Activated naive CD8-positive, alpha-beta T cell treated with anti-CD3 and anti-CD28 coated beads for 36 hours (primary cell): Measurements from ENCODE around the gene RFX3. TPM values are rescaled to one million over a fixed set of nuclear protein-coding genes. Genes with fewer than 3 reads are reported as not detected.

ENCODE experiments used
- DNase-seq: peaks from one replicate; pipeline ENCODE4 v3.0.0; 2021
- H3K27ac Mint-ChIP-seq: one replicate; pipeline ENCODE4 v1.8.0; 2022; ENCODE audit warnings: mild to moderate bottlenecking, moderate library complexity, mixed read lengths
- H3K27me3 Mint-ChIP-seq: one replicate; pipeline ENCODE4 v1.8.0; 2022; ENCODE audit warnings: mild to moderate bottlenecking, mixed read lengths
- H3K36me3 Mint-ChIP-seq: one replicate; pipeline ENCODE4 v1.8.0; 2021; ENCODE audit warnings: mild to moderate bottlenecking, mixed read lengths
- H3K4me1 Mint-ChIP-seq: one replicate; pipeline ENCODE4 v1.8.0; 2021; ENCODE audit warnings: mixed read lengths
- H3K4me3 Mint-ChIP-seq: one replicate; pipeline ENCODE4 v1.8.0; 2022; ENCODE audit warnings: mild to moderate bottlenecking, moderate library complexity, mixed read lengths
- H3K9me3 Mint-ChIP-seq: one replicate; pipeline ENCODE4 v1.8.0; 2022; ENCODE audit warnings: mixed read lengths
- total RNA-seq, 2 experiments: library from RNA; stranded (reverse); gene quantifications; one replicate each; pipeline ENCODE4 v1.2.3, GENCODE V29; 2021

Gene RFX3
- total RNA-seq, 2 experiments from 2014 or later = 10.1 to 10.4 TPM

GRCh38 chr9:3398232-3398648, 127.6 kb downstream of the RFX3 start:
- Mint-ChIP-seq H3K9me3 (peaks cover 3% of the 10 kb centered on the region), H3K36me3 (peaks cover 31% of the 10 kb centered on the region), H3K4me3 (peak overlapping the region; percentile 63), H3K27ac (peak overlapping the region; percentile 95), H3K27me3 (no peaks in the 10 kb centered on the region), H3K4me1 (peaks cover 27% of the 10 kb centered on the region)
- no peak for DNase-seq

DNA sequence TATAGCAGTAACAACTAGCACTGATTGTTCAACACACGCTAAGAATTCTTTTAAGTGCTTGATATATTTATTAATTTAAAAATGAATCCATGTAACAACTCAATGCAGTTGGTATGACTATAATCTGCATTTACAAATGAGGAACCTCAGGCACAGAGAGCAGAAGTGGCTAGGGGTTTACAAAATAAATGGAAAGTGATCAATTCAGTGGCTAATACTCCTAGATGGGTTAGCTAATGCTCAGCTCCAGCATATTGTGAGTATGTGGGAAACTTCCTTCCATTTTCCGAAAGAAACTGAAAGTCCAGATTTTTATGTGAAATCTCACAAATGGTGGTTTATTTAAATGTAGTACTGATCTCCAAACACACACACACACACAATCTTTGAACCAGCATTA, 128.0 kb downstream of the RFX3 start:
- Mint-ChIP-seq H3K4me1 (peaks cover 24% of the 10 kb centered on the region), H3K4me3 (peak overlapping the region; percentile 63)

GRCh38 chr9:3391414-3391813, 134.4 kb downstream of the RFX3 start:
- no peak overlapping the region for H3K4me3 Mint-ChIP-seq
- H3K4me1 Mint-ChIP-seq = peaks cover 31% of the 10 kb centered on the region
- DNase-seq = no peak
- H3K27me3 Mint-ChIP-seq = no peaks in the 10 kb centered on the region
- peaks cover 64% of the 10 kb centered on the region for H3K36me3 Mint-ChIP-seq
- no peak overlapping the region for H3K27ac Mint-ChIP-seq
- peaks cover 27% of the 10 kb centered on the region for H3K9me3 Mint-ChIP-seq

More for the DNA sequence above, 128.0 kb downstream of the RFX3 start:
- H3K27me3 Mint-ChIP-seq = no peaks in the 10 kb centered on the region
- DNase-seq = no peak
- H3K27ac Mint-ChIP-seq = peak overlapping the region; percentile 95
- H3K36me3 Mint-ChIP-seq = peaks cover 31% of the 10 kb centered on the region
- peaks cover 3% of the 10 kb centered on the region for H3K9me3 Mint-ChIP-seq

DNA sequence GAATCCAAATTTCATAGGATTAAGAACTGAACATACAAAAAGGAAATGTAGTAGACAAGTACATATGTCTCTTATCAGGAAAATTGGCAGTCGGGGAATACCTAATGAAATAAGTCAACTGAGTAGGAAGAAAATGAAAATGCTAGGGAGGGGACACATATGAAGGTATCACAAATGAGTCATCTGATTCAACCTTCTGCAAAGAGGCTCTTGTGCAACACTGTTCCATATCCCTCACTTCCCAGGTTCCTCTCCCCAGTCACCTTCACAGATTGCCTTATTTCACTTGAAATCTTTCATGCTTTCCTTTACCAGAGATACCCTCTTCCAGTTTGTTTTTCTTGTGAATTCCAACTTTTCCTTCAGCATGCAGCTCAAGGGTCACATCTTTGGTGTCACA, 139.0 kb downstream of the RFX3 start:
- H3K4me1 Mint-ChIP-seq = peaks cover 48% of the 10 kb centered on the region
- no peaks in the 10 kb centered on the region for H3K27me3 Mint-ChIP-seq
- H3K36me3 Mint-ChIP-seq = peaks cover 64% of the 10 kb centered on the region
- H3K9me3 Mint-ChIP-seq = peaks cover 28% of the 10 kb centered on the region
- DNase-seq = no peak
- peak overlapping the region; percentile 86 for H3K27ac Mint-ChIP-seq
- peak overlapping the region; percentile 6 for H3K4me3 Mint-ChIP-seq

DNA sequence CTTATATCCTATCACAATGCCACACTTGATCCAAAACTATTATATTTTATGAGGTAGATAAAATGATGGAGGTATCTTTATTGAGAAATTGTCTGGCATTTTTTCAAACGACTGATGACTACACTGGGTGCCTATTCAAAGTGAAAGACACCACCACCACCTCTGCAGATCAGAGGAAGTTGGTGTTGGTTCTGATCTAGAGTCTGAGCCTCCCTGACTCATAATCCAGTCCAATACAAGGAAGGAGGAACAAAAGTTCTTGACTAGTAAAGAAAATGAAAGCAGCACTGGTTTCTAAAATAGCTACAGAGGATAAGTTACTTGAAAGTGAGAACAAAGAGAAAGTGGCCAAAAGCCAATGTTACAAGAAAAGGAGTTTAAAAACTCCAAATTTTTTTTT, 139.9 kb downstream of the RFX3 start:
- H3K9me3 Mint-ChIP-seq = peaks cover 26% of the 10 kb centered on the region
- peaks cover 48% of the 10 kb centered on the region for H3K4me1 Mint-ChIP-seq
- H3K4me3 Mint-ChIP-seq = peak overlapping the region; percentile 22
- peak overlapping the region; percentile 74 for H3K27ac Mint-ChIP-seq
- peaks cover 57% of the 10 kb centered on the region for H3K36me3 Mint-ChIP-seq
- peak; percentile 50 for DNase-seq
- no peaks in the 10 kb centered on the region for H3K27me3 Mint-ChIP-seq

- peaks cover 17% of the 10 kb centered on the region for H3K4me1 Mint-ChIP-seq
- H3K4me3 Mint-ChIP-seq = no peak overlapping the region
- peaks cover 18% of the 10 kb centered on the region for H3K36me3 Mint-ChIP-seq
- H3K27ac Mint-ChIP-seq = no peak overlapping the region
- peaks cover 1% of the 10 kb centered on the region for H3K9me3 Mint-ChIP-seq
- no peak for DNase-seq
- no peaks in the 10 kb centered on the region for H3K27me3 Mint-ChIP-seq
Observed at GRCh38 chr9:3371842-3372241, 154.0 kb downstream of the RFX3 start.

DNA sequence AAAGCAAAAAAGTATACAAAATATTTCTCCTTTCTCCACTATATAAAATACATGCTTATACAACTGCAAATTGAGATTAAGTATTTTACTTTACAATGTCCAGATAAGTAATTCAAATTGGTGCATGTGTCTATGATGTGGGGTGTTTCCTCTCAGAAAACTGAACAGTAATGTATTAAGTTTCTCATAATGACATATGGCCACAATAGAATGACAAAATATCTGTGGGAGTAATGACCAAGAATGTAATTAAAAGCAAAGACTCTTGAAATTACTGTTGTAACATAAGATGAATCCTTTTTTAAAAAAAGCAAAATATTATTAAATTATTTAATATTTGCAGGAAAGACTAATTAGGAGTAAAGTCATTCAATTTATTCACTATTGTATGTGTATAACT, 155.1 kb downstream of the RFX3 start:
- Mint-ChIP-seq H3K9me3 (no peaks in the 10 kb centered on the region), H3K27ac (no peak overlapping the region), H3K4me3 (no peak overlapping the region), H3K36me3 (peaks cover 16% of the 10 kb centered on the region), H3K4me1 (peaks cover 20% of the 10 kb centered on the region), H3K27me3 (no peaks in the 10 kb centered on the region)
- no peak for DNase-seq

- H3K36me3 Mint-ChIP-seq = peaks cover 16% of the 10 kb centered on the region
- no peak for DNase-seq
- H3K27ac Mint-ChIP-seq = no peak overlapping the region
- no peaks in the 10 kb centered on the region for H3K27me3 Mint-ChIP-seq
- no peak overlapping the region for H3K4me3 Mint-ChIP-seq
- H3K4me1 Mint-ChIP-seq = peaks cover 20% of the 10 kb centered on the region
- H3K9me3 Mint-ChIP-seq = no peaks in the 10 kb centered on the region
Observed at GRCh38 chr9:3367185-3367584, 158.6 kb downstream of the RFX3 start.

GRCh38 chr9:3361689-3362392, 164.0 kb downstream of the RFX3 start:
- H3K36me3 Mint-ChIP-seq = peaks cover 25% of the 10 kb centered on the region
- no peak overlapping the region for H3K4me3 Mint-ChIP-seq
- H3K27me3 Mint-ChIP-seq = no peaks in the 10 kb centered on the region
- H3K9me3 Mint-ChIP-seq = peaks cover 8% of the 10 kb centered on the region
- no peak for DNase-seq
- H3K27ac Mint-ChIP-seq = no peak overlapping the region
- H3K4me1 Mint-ChIP-seq = peaks cover 11% of the 10 kb centered on the region

DNA sequence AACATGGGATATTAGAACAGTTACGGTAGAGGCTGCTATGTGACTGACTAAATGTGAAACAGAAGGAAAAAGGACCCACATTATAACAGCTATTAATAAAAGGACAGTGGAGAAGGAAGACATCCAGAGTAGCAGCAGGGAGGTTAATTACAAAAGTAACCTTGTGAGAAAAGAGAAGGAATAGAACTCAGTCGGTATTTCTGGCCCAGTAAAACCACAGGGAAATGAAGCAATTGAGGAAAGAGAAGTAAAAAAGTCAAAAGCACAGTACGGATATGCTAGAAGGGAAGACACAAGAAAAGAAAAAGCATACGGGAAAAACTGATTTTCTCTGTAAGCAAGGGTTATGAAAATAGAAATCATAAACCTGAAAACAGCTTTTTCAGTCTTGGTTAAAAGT, 164.7 kb downstream of the RFX3 start:
- Mint-ChIP-seq H3K36me3 (peaks cover 28% of the 10 kb centered on the region), H3K9me3 (peaks cover 8% of the 10 kb centered on the region), H3K27me3 (no peaks in the 10 kb centered on the region), H3K4me3 (no peak overlapping the region), H3K27ac (no peak overlapping the region), H3K4me1 (peaks cover 9% of the 10 kb centered on the region)
- DNase-seq = no peak

GRCh38 chr9:3360245-3360644, 165.6 kb downstream of the RFX3 start:
- H3K27me3 Mint-ChIP-seq = no peaks in the 10 kb centered on the region
- H3K36me3 Mint-ChIP-seq = peaks cover 26% of the 10 kb centered on the region

GRCh38 chr9:3359778-3360177, 166.0 kb downstream of the RFX3 start:
- H3K4me3 Mint-ChIP-seq = no peak overlapping the region
- no peak for DNase-seq
- H3K9me3 Mint-ChIP-seq = peaks cover 8% of the 10 kb centered on the region
- H3K27me3 Mint-ChIP-seq = no peaks in the 10 kb centered on the region
- no peak overlapping the region for H3K27ac Mint-ChIP-seq
- H3K36me3 Mint-ChIP-seq = peaks cover 26% of the 10 kb centered on the region
- peaks cover 7% of the 10 kb centered on the region for H3K4me1 Mint-ChIP-seq

More at GRCh38 chr9:3360245-3360644, 165.6 kb downstream of the RFX3 start:
- Mint-ChIP-seq H3K27ac (no peak overlapping the region), H3K4me1 (peaks cover 7% of the 10 kb centered on the region), H3K4me3 (no peak overlapping the region), H3K9me3 (peaks cover 8% of the 10 kb centered on the region)
- no peak for DNase-seq

DNA sequence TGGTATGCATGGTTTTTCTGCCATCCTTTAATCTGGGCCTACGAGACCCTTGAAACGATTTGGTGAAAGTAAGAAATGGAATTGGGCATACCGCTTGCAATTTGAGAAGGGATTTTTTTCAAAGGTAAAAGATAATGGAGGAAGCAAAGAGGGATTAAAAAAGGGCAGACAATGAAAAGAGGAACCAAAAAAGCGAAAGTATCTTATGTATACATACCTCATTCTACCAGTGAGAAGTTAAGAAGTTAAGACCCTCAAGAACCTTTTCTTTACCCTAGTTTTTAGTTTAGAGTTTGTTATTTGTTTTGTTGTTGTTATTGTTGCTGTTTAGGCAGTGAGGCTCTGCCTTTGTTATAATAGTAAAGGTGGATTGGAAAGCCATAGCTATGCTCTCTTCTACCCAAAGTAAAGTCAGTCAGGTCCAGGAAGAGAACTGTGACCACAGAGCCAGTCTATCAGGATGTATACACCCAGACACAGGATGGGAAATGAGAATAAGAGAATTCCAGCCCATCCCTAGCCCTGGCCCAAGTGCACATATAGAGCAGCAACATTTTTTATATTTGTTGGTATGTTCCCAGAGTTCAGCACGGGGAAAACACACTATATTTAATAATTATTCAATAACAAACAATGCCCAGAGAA, 166.6 kb downstream of the RFX3 start:
- H3K4me1 Mint-ChIP-seq = peaks cover 7% of the 10 kb centered on the region
- peaks cover 27% of the 10 kb centered on the region for H3K36me3 Mint-ChIP-seq
- no peak overlapping the region for H3K27ac Mint-ChIP-seq
- peaks cover 12% of the 10 kb centered on the region for H3K9me3 Mint-ChIP-seq
- H3K27me3 Mint-ChIP-seq = no peaks in the 10 kb centered on the region
- no peak for DNase-seq
- H3K4me3 Mint-ChIP-seq = no peak overlapping the region

DNA sequence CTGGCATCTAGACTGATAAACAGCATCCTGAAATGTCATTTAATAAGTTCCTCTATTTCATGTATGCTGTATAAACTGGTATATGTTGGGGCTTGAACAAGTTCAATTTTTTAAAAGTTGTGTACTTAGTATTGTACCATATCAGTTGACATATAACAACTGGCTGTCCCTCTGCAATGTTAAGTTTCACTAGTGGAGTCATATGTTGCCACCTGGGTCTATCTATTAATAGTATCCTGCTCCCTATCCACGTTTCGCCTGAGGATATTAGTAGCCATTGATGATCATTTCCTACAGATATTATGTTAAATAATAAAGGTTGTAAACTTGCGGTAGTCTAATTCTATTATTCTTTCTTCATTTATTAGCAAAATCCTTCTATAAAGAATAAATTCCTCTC, 177.6 kb downstream of the RFX3 start:
- peaks cover 25% of the 10 kb centered on the region for H3K36me3 Mint-ChIP-seq
- peaks cover 8% of the 10 kb centered on the region for H3K4me1 Mint-ChIP-seq
- peaks cover 11% of the 10 kb centered on the region for H3K9me3 Mint-ChIP-seq
- DNase-seq = no peak
- no peaks in the 10 kb centered on the region for H3K27me3 Mint-ChIP-seq
- no peak overlapping the region for H3K4me3 Mint-ChIP-seq
- no peak overlapping the region for H3K27ac Mint-ChIP-seq

- peaks cover 20% of the 10 kb centered on the region for H3K4me1 Mint-ChIP-seq
- peaks cover 20% of the 10 kb centered on the region for H3K36me3 Mint-ChIP-seq
- no peaks in the 10 kb centered on the region for H3K27me3 Mint-ChIP-seq
- no peak for DNase-seq
- H3K4me3 Mint-ChIP-seq = no peak overlapping the region
- no peak overlapping the region for H3K27ac Mint-ChIP-seq
- H3K9me3 Mint-ChIP-seq = peaks cover 8% of the 10 kb centered on the region
Observed at GRCh38 chr9:3346549-3346948, 179.3 kb downstream of the RFX3 start.

DNA sequence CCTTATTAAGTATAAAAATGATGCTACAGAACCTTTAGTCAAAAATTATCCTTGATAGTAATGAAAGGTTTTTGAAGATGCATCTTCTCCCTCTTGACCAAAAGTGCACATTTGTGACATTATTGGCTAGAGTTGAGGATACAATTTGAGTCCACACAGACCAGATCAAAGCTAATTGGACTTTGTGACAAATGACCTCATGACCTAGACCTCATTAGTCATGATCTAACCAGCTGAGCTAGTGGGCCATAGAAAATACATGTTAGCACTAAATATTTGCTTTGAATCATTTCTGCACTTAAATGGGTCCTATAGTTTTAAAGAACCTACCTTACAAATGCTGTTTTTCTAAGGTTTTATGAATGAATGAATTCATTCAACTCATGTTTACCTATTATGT, 182.1 kb downstream of the RFX3 start:
- Mint-ChIP-seq H3K4me1 (peaks cover 24% of the 10 kb centered on the region), H3K9me3 (peaks cover 3% of the 10 kb centered on the region), H3K27me3 (no peaks in the 10 kb centered on the region), H3K27ac (no peak overlapping the region), H3K36me3 (peaks cover 29% of the 10 kb centered on the region), H3K4me3 (no peak overlapping the region)
- no peak for DNase-seq
